ENCODE results near the gene ATRNL1.

The ATRNL1 gene

DNA sequence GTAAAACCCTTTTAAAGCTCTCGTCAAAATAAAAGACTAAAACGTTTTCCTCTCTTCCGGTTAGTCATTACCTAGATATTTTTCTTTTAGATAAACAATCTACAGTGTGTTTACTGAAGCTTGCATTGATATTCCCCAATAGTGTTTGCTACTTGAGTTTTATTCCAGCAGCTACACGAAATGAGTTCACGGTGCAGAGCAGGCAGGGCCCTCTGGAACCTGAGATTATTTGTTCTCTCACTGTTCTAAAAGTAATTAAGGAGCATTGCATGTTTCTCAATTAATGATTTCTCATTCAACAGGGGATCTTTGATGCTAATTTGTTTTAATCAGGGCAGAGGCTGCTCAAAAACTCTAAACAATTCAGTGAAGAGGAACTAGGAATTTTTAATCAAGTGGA, 860.1 kb downstream of the ATRNL1 start:
- DNase-seq (ENCODE audit: low read depth) = no peak

DNA sequence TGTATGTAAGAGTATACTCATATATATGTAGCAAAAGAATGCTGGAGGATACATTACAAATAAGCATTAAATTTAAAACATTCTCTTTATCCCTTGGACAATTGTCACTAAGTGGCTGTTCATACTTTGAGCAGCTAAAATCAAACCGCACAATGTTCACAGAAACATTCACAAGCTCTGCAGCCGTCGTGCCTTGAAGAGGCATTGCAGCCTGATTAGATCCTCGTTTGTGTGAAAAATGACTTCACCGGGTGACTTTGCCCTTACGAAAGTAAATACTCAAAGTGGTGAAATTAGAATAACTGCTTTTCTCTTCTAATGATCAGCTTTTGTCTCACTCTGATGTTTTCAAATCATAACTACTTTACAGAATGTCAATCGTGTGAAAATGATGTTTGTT, 860.8 kb downstream of the ATRNL1 start:
- DNase-seq (ENCODE audit: low read depth) = no peak

DNA sequence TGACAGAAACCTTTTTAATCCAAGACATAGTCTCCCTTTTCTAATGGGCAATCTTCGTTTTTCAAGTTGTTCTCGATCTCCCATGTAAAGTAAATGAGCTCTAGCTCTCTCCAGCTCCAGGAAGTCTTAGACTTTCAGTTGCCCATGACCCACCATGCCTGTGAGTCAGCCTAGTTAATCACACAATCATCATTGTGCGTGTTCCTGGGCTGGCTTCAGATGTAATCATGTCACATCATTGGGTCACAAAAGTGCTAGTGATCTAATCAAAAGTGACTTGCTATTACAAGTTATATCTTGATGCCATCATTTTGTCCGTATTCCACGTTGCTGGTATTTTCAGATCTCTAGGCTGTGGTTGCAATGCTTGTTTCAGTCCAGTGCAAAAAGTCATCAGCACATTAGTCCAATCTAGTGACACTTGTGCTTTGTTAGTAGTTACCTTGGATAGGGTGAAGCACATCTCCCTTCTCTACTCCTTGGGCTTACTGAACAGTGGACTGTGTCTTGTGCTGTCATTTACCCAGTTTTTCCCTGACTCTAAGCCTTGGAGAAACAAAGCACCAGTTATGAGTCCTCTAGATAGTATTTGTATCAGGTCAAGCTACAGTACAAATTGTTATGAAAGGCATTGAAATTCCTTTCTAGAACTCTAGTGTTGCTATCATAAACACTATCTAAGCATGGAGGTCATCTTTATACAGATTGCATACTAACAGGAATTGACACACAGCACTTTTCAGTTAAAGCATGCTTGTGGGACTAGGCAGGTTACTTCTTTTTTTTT, 863.3 kb downstream of the ATRNL1 start:
- no peak for DNase-seq (ENCODE audit: low read depth)

DNA sequence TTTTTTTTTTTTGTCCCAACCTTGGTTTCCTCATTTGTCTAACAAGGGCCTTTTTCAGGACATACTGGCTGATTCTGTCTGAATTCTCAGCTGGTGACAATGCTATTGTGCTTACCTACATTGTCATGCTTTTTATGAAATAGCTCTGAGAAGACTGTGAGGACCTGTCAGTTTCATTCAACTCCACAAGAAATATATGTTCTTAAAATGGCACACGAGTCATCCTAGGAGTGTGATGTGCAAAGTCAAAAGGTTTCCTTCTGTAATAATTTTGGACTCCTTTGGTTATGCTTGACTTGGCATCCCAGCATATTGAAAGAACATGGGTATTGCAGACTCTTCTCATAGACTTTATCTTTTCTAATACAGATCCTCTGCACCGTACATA, 863.8 kb downstream of the ATRNL1 start:
- DNase-seq (ENCODE audit: low read depth) = no peak

DNA sequence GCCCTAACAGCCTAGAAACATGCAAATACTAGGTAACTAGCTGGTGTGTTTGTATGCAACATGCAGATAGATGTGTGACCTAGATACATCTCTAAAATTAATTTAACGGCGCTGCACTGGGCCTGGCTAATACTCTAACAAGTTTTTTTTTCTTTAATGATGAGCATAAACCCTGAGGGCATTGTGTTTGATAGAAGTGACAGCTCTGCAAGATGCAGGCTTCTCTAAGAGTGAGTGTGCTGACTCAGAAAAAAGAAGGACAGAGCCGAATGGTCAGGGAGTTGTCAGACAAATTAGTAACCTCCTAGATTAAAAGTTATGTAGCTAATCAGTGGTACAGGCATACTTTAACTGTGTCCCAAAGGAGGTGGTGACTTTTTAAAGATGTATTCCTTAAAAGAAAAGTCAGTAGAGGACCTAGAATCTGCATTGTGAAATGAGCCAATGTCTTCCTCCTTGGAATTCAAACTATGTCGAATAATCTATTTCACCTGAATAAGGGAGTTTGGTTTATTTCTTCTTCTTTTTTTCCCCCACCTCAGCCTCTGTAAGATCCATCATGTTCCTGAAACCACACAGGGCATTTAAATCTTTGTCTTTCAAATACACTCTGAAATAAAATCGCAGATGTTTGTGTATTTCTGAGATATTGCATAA, 864.7 kb downstream of the ATRNL1 start:
- no peak for DNase-seq (ENCODE audit: low read depth)

DNA sequence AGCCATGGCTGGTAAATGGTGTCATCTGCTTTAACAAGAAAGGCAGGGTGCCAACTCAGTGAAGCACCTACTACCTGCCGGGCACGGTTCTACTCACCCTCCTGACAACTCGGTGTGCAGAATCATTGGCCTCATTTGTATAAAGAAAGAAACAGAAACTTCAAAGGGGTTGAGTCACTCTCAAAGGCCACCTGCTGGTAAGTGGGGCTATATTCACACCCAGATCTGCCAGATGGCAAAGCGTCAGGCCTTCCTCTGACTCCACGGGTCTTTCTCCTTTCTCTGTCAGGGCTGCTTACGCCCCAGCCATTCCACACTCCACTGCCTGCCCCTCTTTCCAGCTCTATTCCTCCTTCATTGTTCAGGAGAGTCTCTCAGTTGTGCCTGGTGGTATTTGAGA, 870.7 kb downstream of the ATRNL1 start:
- DNase-seq (ENCODE audit: low read depth) = no peak

DNA sequence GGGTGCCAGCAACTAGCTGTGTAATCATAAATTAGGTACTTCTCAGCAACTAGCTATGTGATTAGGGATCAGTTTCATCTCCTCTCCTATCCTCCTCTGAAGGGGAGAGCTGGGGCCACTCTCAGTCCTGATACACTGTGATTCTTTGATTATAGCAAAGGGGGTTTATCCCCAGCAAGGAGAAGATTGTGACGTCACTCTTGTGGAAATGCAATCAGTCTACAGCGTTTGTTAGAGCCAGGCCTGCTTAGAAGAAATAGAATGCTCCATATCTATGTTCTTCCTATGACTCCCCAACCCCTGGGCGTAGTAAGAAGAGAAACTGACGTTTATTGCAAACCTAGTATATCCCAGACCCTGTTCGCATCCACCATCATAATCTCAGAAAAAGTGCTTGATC, 871.7 kb downstream of the ATRNL1 start:
- no peak for DNase-seq (ENCODE audit: low read depth)

DNA sequence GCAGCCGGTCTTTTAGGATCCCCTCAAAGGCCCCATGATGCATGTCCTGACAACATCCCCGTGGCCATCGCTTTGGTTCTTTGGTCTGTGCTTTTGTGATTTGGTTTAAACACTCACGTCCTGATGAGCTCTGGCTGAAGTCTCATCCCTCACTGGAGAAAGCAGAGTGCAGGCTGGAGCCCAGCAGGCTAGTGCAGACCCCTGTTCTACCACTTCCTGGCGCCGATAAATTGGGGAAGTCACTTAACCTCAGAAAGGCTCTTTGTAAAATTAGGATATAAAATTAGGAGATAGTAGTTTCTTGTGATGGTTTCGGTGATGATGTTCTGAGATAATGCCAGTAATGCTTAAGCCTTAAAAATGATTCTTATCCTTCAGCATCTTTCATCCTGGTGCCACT, 872.2 kb downstream of the ATRNL1 start:
- DNase-seq (ENCODE audit: low read depth) = no peak

DNA sequence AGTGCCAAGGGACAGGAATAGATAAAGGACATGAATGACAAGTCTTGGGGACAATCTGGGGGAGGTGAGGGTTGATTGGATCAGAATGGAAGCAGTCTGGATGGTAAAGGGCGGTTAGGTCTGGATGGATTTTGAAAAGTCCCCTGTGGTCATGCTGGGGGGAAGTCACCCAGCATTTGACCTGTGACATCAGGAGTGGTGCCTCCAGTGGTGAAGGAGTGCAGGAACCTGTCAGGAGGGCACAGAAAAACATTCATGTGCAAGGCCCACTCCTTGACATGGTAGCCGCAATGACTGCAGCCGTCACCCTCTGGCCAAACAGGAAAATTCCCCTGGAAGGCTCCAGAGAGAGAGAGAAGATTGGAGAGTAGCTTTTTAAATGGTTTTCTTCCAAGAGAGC, 875.1 kb downstream of the ATRNL1 start:
- no peak for DNase-seq (ENCODE audit: low read depth)

DNA sequence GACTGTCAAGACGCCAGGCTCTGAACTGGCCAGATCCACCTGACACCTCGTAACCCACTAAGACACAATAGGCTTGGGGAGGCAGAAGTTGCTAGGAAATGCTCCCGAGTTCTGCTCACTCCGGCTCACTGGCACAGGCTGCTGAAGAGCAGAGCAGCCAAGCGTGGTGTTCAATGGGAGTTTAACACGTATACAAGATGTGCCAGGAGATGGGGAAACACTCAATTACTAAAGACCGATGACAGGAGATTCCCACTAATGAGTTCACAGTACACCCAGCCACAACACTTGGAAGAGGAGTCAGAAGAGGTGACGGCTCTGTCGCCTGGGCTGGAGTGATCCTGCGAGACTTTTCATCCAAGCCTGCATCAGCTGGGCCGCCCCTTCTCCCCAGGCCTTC, 876.4 kb downstream of the ATRNL1 start:
- DNase-seq (ENCODE audit: low read depth) = no peak

DNA sequence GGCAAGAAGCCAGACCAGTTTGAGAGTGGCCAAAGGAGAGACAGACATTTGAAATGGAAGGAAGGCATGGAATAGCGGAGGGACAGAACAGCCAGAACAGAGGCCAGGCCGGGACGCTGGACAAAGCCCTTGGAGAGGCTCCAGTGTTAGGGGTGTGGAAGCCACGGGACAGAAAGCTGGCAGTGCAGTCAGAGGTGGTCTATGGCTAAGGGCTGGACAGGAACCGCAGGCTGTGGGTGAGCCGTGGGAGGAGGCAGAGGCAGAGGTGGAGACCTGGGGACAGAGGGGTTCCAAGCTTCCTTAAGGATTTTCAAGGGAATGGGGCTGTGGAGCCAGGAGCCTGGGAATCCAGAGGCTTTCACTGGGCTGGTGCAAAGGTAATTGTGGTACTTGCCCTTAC, 878.8 kb downstream of the ATRNL1 start:
- no peak for DNase-seq (ENCODE audit: low read depth)

DNA sequence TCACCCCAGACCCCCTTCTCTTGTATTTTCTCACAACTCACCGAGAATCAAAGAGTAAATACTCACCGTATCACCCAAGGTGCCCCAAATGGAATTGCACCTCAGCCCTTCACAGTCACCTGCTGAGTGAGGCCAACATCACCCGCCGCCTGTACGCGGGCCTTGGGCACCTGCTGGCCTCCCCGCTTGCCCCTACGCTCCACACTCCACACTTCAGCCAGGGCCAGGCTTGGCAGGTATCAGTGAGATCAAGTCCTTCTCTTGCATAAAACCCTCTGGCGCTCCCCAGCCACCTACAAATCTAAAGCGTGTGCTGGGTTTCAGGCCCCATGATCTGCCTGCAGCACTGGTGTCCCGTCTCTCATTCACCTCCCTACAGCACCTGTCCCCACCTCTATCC, 879.3 kb downstream of the ATRNL1 start:
- DNase-seq (ENCODE audit: low read depth) = no peak

DNA sequence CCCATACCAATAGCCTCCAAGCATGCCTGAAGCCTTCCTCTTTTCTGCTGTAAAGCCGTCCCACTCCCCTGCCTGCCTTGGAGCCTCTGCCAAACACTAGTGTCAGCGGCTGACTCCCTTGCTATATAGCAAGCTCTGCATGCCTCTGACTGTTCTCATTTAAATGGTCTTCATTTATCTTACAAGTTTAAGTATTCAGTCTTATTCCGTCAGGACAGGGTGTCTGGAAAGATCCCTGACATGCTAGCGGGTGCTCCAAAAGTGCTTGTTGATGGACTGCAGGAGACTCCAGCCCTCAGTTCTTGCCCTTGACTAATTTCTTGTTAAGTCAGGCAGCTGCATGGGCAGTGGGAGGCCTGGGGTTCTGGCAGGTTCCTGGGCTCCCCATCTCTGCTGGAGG, 881.2 kb downstream of the ATRNL1 start:
- DNase-seq (ENCODE audit: low read depth) = no peak

DNA sequence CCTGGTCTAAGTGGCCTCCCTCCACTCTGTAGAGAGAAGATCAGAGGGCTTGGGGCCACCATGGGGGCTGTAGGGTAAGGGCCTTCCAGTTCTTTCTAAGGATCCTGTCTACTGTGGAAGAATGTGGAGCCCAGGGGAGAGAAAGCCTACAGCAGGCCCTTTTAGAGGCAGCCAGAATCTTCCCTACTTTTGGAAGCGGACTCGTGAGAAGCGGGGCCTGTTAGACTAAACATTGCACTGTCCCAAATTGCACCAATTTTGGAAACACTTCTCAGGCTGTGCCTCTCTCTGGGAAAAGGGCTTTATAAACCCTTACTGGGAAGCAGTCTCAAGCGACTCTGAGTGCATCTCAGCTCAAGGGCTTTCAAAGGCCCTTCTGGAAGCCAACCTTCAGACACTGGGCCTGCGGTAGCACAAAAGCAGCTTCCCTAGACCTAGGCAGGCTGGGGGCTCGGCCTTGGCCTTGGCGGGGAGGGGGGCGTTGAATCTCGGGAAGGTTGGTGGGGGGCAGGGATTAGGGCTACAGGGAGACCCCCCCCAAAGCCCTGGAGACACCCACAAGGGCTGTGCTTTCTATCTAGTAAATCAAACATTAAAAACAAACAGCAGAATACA, 881.8 kb downstream of the ATRNL1 start:
- DNase-seq (ENCODE audit: low read depth) = no peak

DNA sequence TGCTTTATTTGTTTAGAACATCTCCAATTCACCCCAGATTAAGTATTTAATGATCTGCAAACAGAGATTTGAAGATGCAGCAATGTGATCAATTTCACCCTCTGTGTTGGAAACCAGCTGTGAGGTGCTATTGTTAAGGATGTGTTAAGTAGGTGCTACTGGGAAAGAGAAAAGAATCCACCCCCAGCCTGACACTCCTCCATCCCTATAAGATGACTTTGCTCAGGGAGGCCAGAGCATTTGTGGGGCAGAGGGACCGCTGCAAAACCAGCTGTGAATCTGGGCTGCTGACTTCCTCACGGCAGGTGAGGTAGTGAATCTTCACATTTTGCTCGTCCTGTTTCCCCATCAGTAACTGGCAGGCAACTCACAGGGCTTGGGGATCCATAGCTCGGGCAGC, 882.3 kb downstream of the ATRNL1 start:
- DNase-seq (ENCODE audit: low read depth) = no peak

DNA sequence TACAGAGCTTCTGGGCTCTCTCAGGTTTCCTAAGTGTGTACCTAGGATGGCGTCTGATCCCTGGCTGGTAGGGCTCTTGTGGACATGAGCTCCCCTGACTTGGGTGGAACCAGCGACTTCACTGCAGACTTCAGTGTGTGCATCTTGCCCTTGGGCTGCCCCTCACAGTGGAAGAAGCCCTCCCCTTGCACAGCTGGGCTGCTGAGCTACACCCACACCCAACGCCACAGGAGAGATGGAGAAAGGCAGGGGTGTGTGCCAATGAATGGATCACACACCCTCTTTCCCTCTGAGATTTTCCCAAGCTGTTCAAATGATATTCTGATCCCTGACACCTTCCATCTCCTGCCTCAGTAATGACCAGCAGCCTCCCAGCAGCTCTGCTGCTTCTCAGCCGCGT, 883.2 kb downstream of the ATRNL1 start:
- DNase-seq (ENCODE audit: low read depth) = no peak

DNA sequence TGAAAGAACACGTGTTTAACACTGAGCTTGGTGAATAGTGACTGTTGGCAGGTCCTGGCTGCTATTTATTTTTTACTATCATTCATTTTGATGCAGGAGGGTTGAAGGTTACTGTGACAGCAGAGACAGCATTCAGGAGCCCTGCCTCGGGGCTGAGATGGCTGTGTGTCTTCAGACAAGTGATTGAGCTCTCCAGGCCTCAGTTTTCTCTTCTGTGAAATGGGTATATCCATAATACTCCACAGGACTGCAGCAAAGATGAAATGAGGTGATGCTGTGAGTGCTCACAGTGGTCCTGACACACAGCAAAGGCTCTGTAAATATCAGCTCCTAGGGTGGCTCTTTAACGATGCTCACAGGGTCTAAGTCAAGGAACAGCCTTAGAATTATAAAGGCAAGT, 884.7 kb downstream of the ATRNL1 start:
- no peak for DNase-seq (ENCODE audit: low read depth)

DNA sequence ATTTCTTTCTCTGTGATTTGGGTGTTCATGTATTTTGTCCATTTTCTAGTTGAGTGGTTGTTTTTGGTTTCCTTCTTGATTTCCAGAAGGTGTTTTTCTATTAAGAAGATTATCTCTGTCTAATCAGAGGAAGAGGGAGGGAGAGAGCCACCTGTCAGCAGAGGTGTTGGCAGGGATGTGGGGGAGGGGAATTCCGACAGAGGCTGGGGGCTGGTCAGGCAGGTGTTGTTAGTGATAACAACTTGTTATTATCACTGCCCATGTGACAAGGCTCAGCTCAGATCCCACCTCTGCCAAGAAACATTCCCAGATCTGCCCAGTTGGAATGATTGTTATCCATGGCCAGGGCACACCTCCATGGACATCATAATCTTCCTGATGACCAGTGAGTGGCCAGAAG, 886.4 kb downstream of the ATRNL1 start:
- DNase-seq (ENCODE audit: low read depth) = no peak

DNA sequence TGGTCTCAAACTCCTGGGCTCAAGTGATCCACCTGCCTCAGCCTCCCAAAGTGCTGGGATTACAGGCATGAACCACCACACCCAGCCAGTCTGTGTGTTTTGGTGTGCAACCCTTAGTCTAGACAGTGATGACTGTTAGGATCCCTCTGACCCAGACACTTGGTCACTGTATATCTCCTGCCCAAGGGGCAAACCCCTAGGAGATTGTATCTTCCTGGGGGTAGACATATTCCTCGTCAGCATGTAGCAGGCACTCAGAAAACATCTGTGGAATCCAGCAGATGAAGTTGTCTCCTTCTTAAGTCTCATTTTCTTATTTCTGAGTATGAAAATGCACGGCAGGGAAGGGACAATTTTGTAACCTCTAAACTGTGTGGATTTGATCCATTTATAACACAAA, 887.3 kb downstream of the ATRNL1 start:
- DNase-seq (ENCODE audit: low read depth) = no peak

DNA sequence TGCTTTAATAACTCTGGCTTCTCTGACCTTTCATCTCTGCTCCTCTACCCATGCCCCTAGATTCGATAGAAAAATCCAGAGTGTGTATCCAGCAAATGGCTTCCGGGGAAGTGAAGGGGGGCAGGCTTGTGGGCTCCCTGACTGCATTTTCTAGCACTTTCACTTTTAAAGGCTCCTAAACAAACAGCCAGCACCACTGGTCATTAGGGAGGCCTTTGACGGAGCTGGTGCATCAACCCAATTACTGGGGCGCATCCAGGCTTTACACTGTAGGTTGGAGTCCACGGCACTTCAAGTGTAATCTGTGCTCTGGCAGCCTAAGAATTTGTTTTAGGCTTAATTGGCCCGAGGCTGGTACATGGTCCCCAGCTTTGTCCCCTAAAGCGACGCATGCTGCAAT, 887.9 kb downstream of the ATRNL1 start:
- DNase-seq (ENCODE audit: low read depth) = no peak

DNA sequence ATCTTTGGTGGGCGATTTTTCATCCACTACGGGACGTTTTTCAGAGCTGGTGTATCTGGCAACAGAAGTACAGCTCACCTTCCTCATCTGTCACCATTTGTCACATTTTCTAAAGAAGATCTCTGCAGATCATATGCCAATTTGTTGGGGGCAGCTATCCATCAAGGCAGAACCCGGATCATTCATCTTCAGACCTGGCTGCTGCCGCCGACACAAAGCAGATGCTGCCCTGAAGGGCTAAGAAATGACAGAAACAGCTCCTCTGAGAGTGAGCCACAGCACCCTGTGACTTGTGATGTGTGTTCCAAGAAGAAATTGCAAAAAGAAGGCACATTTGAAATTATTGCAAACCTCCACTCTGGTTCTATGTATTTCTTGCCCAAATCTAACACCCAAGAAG, 888.9 kb downstream of the ATRNL1 start:
- no peak for DNase-seq (ENCODE audit: low read depth)

DNA sequence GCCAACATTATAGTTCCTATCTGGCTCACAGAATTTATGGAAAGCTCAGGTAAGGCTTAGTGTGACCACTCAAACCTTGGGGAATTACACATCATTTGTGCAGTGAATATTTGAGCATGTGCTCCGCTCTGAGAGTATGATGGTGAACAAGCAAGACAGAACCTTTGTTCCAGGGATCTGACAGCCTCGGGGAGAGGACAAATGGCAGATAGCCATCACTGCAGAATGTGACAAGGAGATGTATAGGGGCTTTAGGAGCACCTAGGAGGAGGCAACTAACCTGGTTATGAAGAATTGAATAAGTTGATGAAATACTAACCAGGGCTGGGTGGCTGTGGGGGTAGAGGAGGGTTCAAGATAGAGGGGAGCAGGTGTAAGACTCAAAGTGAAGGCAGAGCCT, 889.4 kb downstream of the ATRNL1 start:
- DNase-seq (ENCODE audit: low read depth) = no peak

DNA sequence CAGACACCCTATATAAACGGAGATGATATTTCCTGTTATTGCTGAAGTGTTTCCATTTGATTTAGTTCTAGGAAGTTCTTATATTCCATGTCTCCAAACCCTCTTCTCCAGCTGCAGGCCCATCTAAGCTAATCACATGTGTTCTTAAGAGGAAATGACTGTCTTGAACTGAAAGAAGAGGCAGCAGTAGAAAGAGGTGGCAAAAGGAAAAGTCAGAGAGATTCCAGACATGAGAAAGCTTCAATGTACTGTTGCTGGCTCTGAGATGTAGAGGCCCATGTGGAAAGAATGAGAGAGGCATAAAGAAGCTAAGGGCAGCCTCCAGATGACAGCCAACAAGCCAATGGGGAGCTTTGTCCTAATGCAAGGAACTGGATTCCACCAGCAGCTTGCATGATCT, 892.6 kb downstream of the ATRNL1 start:
- no peak for DNase-seq (ENCODE audit: low read depth)

DNA sequence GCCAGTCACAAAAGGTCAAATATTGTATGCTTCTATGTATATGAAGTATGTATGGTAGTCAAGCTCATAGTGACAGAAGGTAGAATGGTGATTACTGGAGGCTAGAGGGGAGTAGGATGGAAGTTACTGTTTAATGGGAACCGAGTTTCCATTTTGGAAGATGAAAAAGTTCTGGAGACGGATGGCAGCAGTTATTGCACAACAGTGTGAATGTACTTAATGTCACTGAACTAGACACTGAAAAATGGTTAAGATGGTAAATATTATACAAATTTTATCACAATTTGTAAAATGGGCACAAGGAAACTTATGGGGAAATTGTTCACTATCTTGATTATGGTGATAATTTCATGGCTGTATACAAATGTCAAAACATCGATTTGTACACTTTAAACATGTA, 895.2 kb downstream of the ATRNL1 start:
- no peak for DNase-seq (ENCODE audit: low read depth)

Data from stimulated activated CD8-positive, alpha-beta memory T cell treated with anti-CD3 and anti-CD28 coated beads, Interleukin-15, amount 100 ng/mL, for 24 hours (primary cell).